ENCODE measurements around the gene C16orf54.
"Not testable (repeated sequence)": the region's sequence is repeated elsewhere in the genome, so short reads cannot be mapped to it uniquely, and the experiment has no call there.

The C16orf54 gene

GRCh38 chr16:29760567-29761279 lies 14.9 kb upstream of the C16orf54 start:
- peaks cover 28% of the 10 kb centered on the region for H3K27me3 Mint-ChIP-seq
- CTCF ChIA-PET: no interaction called here
- peaks cover 17% of the 10 kb centered on the region for H3K4me1 Mint-ChIP-seq
- DNase-seq: no peak
- no peak overlapping the region for H3K4me3 Mint-ChIP-seq
- no peaks in the 10 kb centered on the region for H3K36me3 Mint-ChIP-seq
- no peaks in the 10 kb centered on the region for H3K9me3 Mint-ChIP-seq
- no peak overlapping the region for H3K27ac Mint-ChIP-seq

GRCh38 chr16:29757950-29758466 lies 12.2 kb upstream of the C16orf54 start:
- H3K27ac Mint-ChIP-seq: no peak overlapping the region
- H3K27me3 Mint-ChIP-seq: peaks cover 11% of the 10 kb centered on the region
- CTCF ChIA-PET: interaction anchor here (0.7 kb wide), 1 partner anchor 32 kb away, joined by 3 read pairs; no protein-coding TSS in a partner anchor
- DNase-seq: no peak
- H3K36me3 Mint-ChIP-seq: no peaks in the 10 kb centered on the region
- H3K4me1 Mint-ChIP-seq: peaks cover 30% of the 10 kb centered on the region
- H3K4me3 Mint-ChIP-seq: no peak overlapping the region
- H3K9me3 Mint-ChIP-seq: no peaks in the 10 kb centered on the region

GRCh38 chr16:29757086-29757485 lies 11.3 kb upstream of the C16orf54 start:
- not testable (repeated sequence) for H3K4me3 Mint-ChIP-seq, H3K9me3 Mint-ChIP-seq, DNase-seq, H3K27ac Mint-ChIP-seq, H3K36me3 Mint-ChIP-seq
- peaks cover 30% of the 10 kb centered on the region for H3K4me1 Mint-ChIP-seq
- CTCF ChIA-PET: interaction anchor here (0.9 to 1.2 kb wide), 2 partner anchors 11 to 34 kb away, joined by 4 to 6 read pairs; partner anchors contain the start of gene KIF22
- H3K27me3 Mint-ChIP-seq: peaks cover 11% of the 10 kb centered on the region

- no peak overlapping the region for H3K27ac Mint-ChIP-seq
- peaks cover 30% of the 10 kb centered on the region for H3K4me1 Mint-ChIP-seq
- no peaks in the 10 kb centered on the region for H3K9me3 Mint-ChIP-seq
- no peak for DNase-seq
- CTCF ChIA-PET: interaction anchor here (0.9 to 1.2 kb wide), 2 partner anchors 11 to 34 kb away, joined by 4 to 6 read pairs; partner anchors contain the start of gene KIF22
- H3K4me3 Mint-ChIP-seq: no peak overlapping the region
- no peaks in the 10 kb centered on the region for H3K36me3 Mint-ChIP-seq
- H3K27me3 Mint-ChIP-seq: peaks cover 11% of the 10 kb centered on the region
Measured at GRCh38 chr16:29756654-29757053, 10.9 kb upstream of the C16orf54 start.

GRCh38 chr16:29753516-29753915 lies 7.7 kb upstream of the C16orf54 start:
- Mint-ChIP-seq H3K27ac (no peak overlapping the region), H3K36me3 (peaks cover 10% of the 10 kb centered on the region), H3K27me3 (peaks cover 3% of the 10 kb centered on the region), H3K4me3 (no peak overlapping the region), H3K4me1 (peaks cover 39% of the 10 kb centered on the region), H3K9me3 (no peaks in the 10 kb centered on the region)
- no peak for DNase-seq
- CTCF ChIA-PET: interaction anchor here (1.6 kb wide), 1 partner anchor 31 kb away, joined by 8 read pairs; no protein-coding TSS in a partner anchor

GRCh38 chr16:29748760-29749149 lies 3.0 kb upstream of the C16orf54 start:
- Mint-ChIP-seq H3K4me1 (peaks cover 43% of the 10 kb centered on the region), H3K36me3 (peaks cover 42% of the 10 kb centered on the region)
- H3K27ac Mint-ChIP-seq, H3K4me3 Mint-ChIP-seq, H3K9me3 Mint-ChIP-seq, H3K27me3 Mint-ChIP-seq: not testable (repeated sequence)
- peak; percentile 34 for DNase-seq
- CTCF ChIA-PET: interaction anchor here (0.9 to 1.8 kb wide), 4 partner anchors 10 to 41 kb away, joined by 3 to 7 read pairs (median 3); no protein-coding TSS in a partner anchor

GRCh38 chr16:29747947-29748759 lies 2.4 kb upstream of the C16orf54 start:
- peaks cover 5% of the 10 kb centered on the region for H3K27me3 Mint-ChIP-seq
- H3K4me1 Mint-ChIP-seq: peaks cover 46% of the 10 kb centered on the region
- H3K9me3 Mint-ChIP-seq: no peaks in the 10 kb centered on the region
- DNase-seq: no peak
- no peak overlapping the region for H3K4me3 Mint-ChIP-seq
- H3K36me3 Mint-ChIP-seq: peaks cover 48% of the 10 kb centered on the region
- peak overlapping the region; percentile 80 for H3K27ac Mint-ChIP-seq
- CTCF ChIA-PET: interaction anchor here (0.9 to 1.8 kb wide), 4 partner anchors 9 to 41 kb away, joined by 3 to 7 read pairs (median 3); no protein-coding TSS in a partner anchor

- DNase-seq, H3K27me3 Mint-ChIP-seq, H3K9me3 Mint-ChIP-seq: not testable (repeated sequence)
- H3K27ac Mint-ChIP-seq: peak overlapping the region; percentile 92
- peaks cover 61% of the 10 kb centered on the region for H3K36me3 Mint-ChIP-seq
- peak overlapping the region; percentile 100 for H3K4me3 Mint-ChIP-seq
- CTCF ChIA-PET: interaction anchor here (0.9 kb wide), 1 partner anchor 17 kb away, joined by 3 read pairs; no protein-coding TSS in a partner anchor
- peaks cover 62% of the 10 kb centered on the region for H3K4me1 Mint-ChIP-seq
Measured at GRCh38 chr16:29746518-29746917, 728 bp upstream of the C16orf54 start.

GRCh38 chr16:29745121-29745852 lies 503 bp downstream of the C16orf54 start:
- H3K4me3 Mint-ChIP-seq: peak overlapping the region; percentile 100
- H3K27ac Mint-ChIP-seq: peak overlapping the region; percentile 92
- CTCF ChIA-PET: interaction anchor here (0.8 to 1.9 kb wide), 2 partner anchors 40 to 63 kb away, joined by 3 to 8 read pairs; no protein-coding TSS in a partner anchor
- no peaks in the 10 kb centered on the region for H3K9me3 Mint-ChIP-seq
- H3K4me1 Mint-ChIP-seq: peaks cover 72% of the 10 kb centered on the region
- H3K27me3 Mint-ChIP-seq: peaks cover 5% of the 10 kb centered on the region
- peak; percentile 64 for DNase-seq
- H3K36me3 Mint-ChIP-seq: peaks cover 72% of the 10 kb centered on the region

- DNase-seq: no peak
- Mint-ChIP-seq H3K27ac (peak overlapping the region; percentile 92), H3K36me3 (peaks cover 76% of the 10 kb centered on the region), H3K4me3 (peak overlapping the region; percentile 100), H3K27me3 (peaks cover 5% of the 10 kb centered on the region), H3K4me1 (peaks cover 77% of the 10 kb centered on the region), H3K9me3 (no peaks in the 10 kb centered on the region)
- CTCF ChIA-PET: interaction anchor here (0.8 to 1.9 kb wide), 2 partner anchors 41 to 64 kb away, joined by 3 to 8 read pairs; no protein-coding TSS in a partner anchor
Measured at GRCh38 chr16:29744541-29745101, 1.2 kb downstream of the C16orf54 start.

GRCh38 chr16:29743827-29744531 lies 1.8 kb downstream of the C16orf54 start:
- peaks cover 78% of the 10 kb centered on the region for H3K4me1 Mint-ChIP-seq
- CTCF ChIA-PET: interaction anchor here (1.9 kb wide), 1 partner anchor 41 kb away, joined by 8 read pairs; no protein-coding TSS in a partner anchor
- H3K9me3 Mint-ChIP-seq: no peaks in the 10 kb centered on the region

GRCh38 chr16:29743475-29743826 lies 2.3 kb downstream of the C16orf54 start:
- Mint-ChIP-seq H3K9me3 (no peaks in the 10 kb centered on the region), H3K36me3 (peaks cover 72% of the 10 kb centered on the region), H3K27ac (peak overlapping the region; percentile 88), H3K4me3 (peak overlapping the region; percentile 100), H3K27me3 (peaks cover 5% of the 10 kb centered on the region), H3K4me1 (peaks cover 78% of the 10 kb centered on the region)
- DNase-seq: no peak
- CTCF ChIA-PET: interaction anchor here (0.6 to 1.9 kb wide), 2 partner anchors 42 to 55 kb away, joined by 3 to 8 read pairs; no protein-coding TSS in a partner anchor

More at GRCh38 chr16:29743827-29744531, 1.8 kb downstream of the C16orf54 start:
- peak overlapping the region; percentile 100 for H3K4me3 Mint-ChIP-seq
- peak; percentile 59 for DNase-seq
- peak overlapping the region; percentile 92 for H3K27ac Mint-ChIP-seq
- peaks cover 77% of the 10 kb centered on the region for H3K36me3 Mint-ChIP-seq
- peaks cover 5% of the 10 kb centered on the region for H3K27me3 Mint-ChIP-seq

Measured in activated naive CD4-positive, alpha-beta T cell treated with anti-CD3 and anti-CD28 coated beads, Interleukin-2, amount 10 ng/mL, durations not matched to agents 7 days and 5 days (primary cell).